HepG2 (cell line): ENCODE results near the gene XDH. TPM values are rescaled to one million over a fixed set of nuclear protein-coding genes. Genes with fewer than 3 reads are reported as not detected.

ENCODE experiments used
- ATAC-seq: fragments of 200-7000 bp; cut with Tn5 transposase; 3 replicates; pipeline ENCODE4 v1.9.1; 2020; ENCODE audit warnings: mild to moderate bottlenecking, moderate library complexity
- BruUV-seq: library from RNA; stranded (reverse); fragments of 400-500 nt; replicated peaks from 2 replicates; lab custom pipeline; 2021; lab: Mats Ljungman, UMichigan
- CTCF ChIA-PET: fragments of 300-600 bp; formaldehyde crosslinking; extraction: SDS; loops from one replicate; lab custom pipeline; 2021; ENCODE audit warnings: low total read pairs, inconsistent platforms, low intra/inter-chr PET ratio; lab: Yijun Ruan, JAX
- POLR2A ChIA-PET: fragments of 350-600 bp; sonication (Branson Sonifier 250); formaldehyde crosslinking; loops from one replicate; lab custom pipeline; 2020; ENCODE audit warnings: antibody characterized with exemption, inconsistent platforms; lab: Yijun Ruan, JAX
- DNase-seq: peaks from one replicate; pipeline ENCODE4 v3.0.0-alpha.2; 2015; ENCODE audit warnings: low spot score
- FAIRE-seq: peaks from 3 replicates; lab custom pipeline; 2011; peaks lifted over from hg19 to GRCh38; lab: Jason Lieb, UNC
- H2AFZ ChIP-seq: one replicate; pipeline ENCODE4 v1.6.1; 2011; ENCODE audit warnings: low read length, inconsistent platforms
- H3K27ac ChIP-seq: fragments of 300-600 bp; 3 replicates; pipeline ENCODE4 v1.8.0; 2011; ENCODE audit warnings: mixed run types, mild to moderate bottlenecking, mixed read lengths, low read length, inconsistent platforms; ENCODE audit not compliant: insufficient read depth; ENCODE audit errors: extremely low read length
- H3K27me3 ChIP-seq, 2 experiments: fragments of 200-600 bp in 1 of 2; 2 replicates in 1 of 2; 3 replicates in 1 of 2; pipeline versions ENCODE4 v1.6.0 to v1.8.0; 2011; ENCODE audit warnings: low read length in 2 of 2, mild to moderate bottlenecking in 2 of 2, moderate library complexity in 2 of 2, inconsistent platforms in 1 of 2; ENCODE audit not compliant: insufficient read depth in 2 of 2, control insufficient read depth in 1 of 2
- H3K36me3 ChIP-seq, 2 experiments: fragments of 200-600 bp in 1 of 2; replicated peaks in 1 of 2; 2 replicates in 1 of 2; 3 replicates in 1 of 2; pipeline versions ENCODE4 v1.5.1 to v1.8.0; 2011; ENCODE audit warnings: low read length in 2 of 2, inconsistent platforms in 1 of 2; ENCODE audit not compliant: insufficient read depth in 2 of 2, control insufficient read depth in 1 of 2
- H3K4me1 ChIP-seq: 2 replicates; pipeline ENCODE4 v1.5.1; 2012; ENCODE audit warnings: low read length, inconsistent platforms; ENCODE audit not compliant: insufficient read depth
- H3K4me2 ChIP-seq: 2 replicates; pipeline ENCODE4 v1.6.0; 2011; ENCODE audit warnings: low read depth, low read length, inconsistent platforms
- H3K4me3 ChIP-seq, 3 experiments: fragments of 200-600 bp in 1 of 3; sonication (generic), shearing (Covaris generic) in 1 of 3; replicated peaks in 1 of 3; 2 replicates each; pipeline ENCODE4 v1.5.1; 2011 to 2016; ENCODE audit warnings: low read length in 3 of 3, inconsistent platforms in 2 of 3, low read depth in 2 of 3, mild to moderate bottlenecking in 2 of 3, control low read depth in 1 of 3, mixed read lengths in 1 of 3; ENCODE audit not compliant: insufficient read depth in 1 of 3
- H3K79me2 ChIP-seq: one replicate; pipeline ENCODE4 v1.6.1; 2011; ENCODE audit warnings: low read length, inconsistent platforms; ENCODE audit not compliant: insufficient read depth
- H3K9ac ChIP-seq: 2 replicates; pipeline ENCODE4 v1.6.0; 2011; ENCODE audit warnings: mild to moderate bottlenecking, low read depth, low read length, inconsistent platforms; ENCODE audit not compliant: insufficient read depth
- H3K9me3 ChIP-seq: 2 replicates; pipeline ENCODE4 v1.5.1; 2012; ENCODE audit warnings: mild to moderate bottlenecking, low read length
- H4K20me1 ChIP-seq: 2 replicates; pipeline ENCODE4 v1.6.0; 2011; ENCODE audit warnings: inconsistent platforms, mild to moderate bottlenecking, low read length, moderate library complexity; ENCODE audit not compliant: insufficient read depth
- ARID2 ChIP-seq: sonication (generic); formaldehyde crosslinking; IDR thresholded peaks from 2 replicates; pipeline ENCODE4 v1.8.1; 2022; ENCODE audit warnings: mild to moderate bottlenecking, missing genetic modification reagents, borderline replicate concordance
- HNRNPH1 ChIP-seq: fragments of 200-400 bp; formaldehyde crosslinking; optimal IDR thresholded peaks from 2 replicates; pipeline ENCODE3; 2017; ENCODE audit warnings: mild to moderate bottlenecking, low read depth, low read length
- HOXD1 ChIP-seq: sonication (generic); formaldehyde crosslinking; IDR thresholded peaks from 2 replicates; pipeline ENCODE4 v1.5.0; 2020; ENCODE audit warnings: missing genetic modification reagents
- NFAT5 ChIP-seq: sonication (generic); formaldehyde crosslinking; IDR thresholded peaks from 2 replicates; pipeline ENCODE4 v1.4.0; 2020; ENCODE audit warnings: missing genetic modification reagents
- PAF1 ChIP-seq: IDR thresholded peaks from 2 replicates; pipeline ENCODE4 v1.6.1; 2016; ENCODE audit warnings: missing genetic modification reagents, missing compliant biosample characterization
- PAX8 ChIP-seq: sonication (generic); formaldehyde crosslinking; IDR thresholded peaks from 2 replicates; pipeline ENCODE4 v1.8.0; 2022; ENCODE audit warnings: mild to moderate bottlenecking, missing genetic modification reagents, borderline replicate concordance
- SMAD1 ChIP-seq: sonication (generic); formaldehyde crosslinking; IDR thresholded peaks from 2 replicates; pipeline ENCODE4 v1.4.0; 2020; ENCODE audit warnings: missing genetic modification reagents, low read depth, mild to moderate bottlenecking, borderline replicate concordance
- SRY ChIP-seq: sonication (generic); formaldehyde crosslinking; IDR thresholded peaks from 2 replicates; pipeline ENCODE4 v1.8.0; 2022; ENCODE audit warnings: mild to moderate bottlenecking, missing genetic modification reagents
- ZNF329 ChIP-seq: sonication (generic); formaldehyde crosslinking; IDR thresholded peaks from 2 replicates; pipeline ENCODE4 v1.9.0; 2021; ENCODE audit warnings: low read depth, mild to moderate bottlenecking, missing genetic modification reagents
- ZSCAN25 ChIP-seq: sonication (generic); formaldehyde crosslinking; IDR thresholded peaks from 2 replicates; pipeline ENCODE4 v1.8.0; 2022; ENCODE audit warnings: mild to moderate bottlenecking, missing genetic modification reagents
- WGBS: methylation state at CpG from one replicate; pipeline ENCODE4 v1.1.6; 2017; ENCODE audit warnings: low lambda C conversion rate; 5-methylcytosine and 5-hydroxymethylcytosine counted together
- in situ Hi-C: cut with HindIII; loops from 2 replicates; pipeline ENCODE4 v1.10.0; 2017; ENCODE audit warnings: low pct_unique_long_range_greater_than_20kb; ENCODE audit not compliant: extremely low pct_ligation_motif_present
- intact Hi-C: fragments of 100-400 bp; cut with micrococcal nuclease; formaldehyde crosslinking; loops from one replicate; pipeline ENCODE4 v1.10.0; 2022; ENCODE audit not compliant: unreplicated experiment
- polyA plus RNA-seq, 8 experiments: library from polyadenylated mRNA; depleted of rRNA in 3 of 8; stranded (reverse) in 7 of 8; unstranded in 1 of 8; fragments of >200 nt; fragmentation: Illumina TruSeq in 4 of 8; extraction: Trizol in 4 of 8; gene quantifications; 2 replicates each; pipeline versions ENCODE4 v1.2.1 to v1.2.3, GENCODE V29; 2011 to 2016; ENCODE audit warnings: low read depth in 4 of 8, missing spikeins in 1 of 8, mixed read lengths in 1 of 8; ENCODE audit not compliant: insufficient read depth in 1 of 8
- total RNA-seq, 5 experiments: library from RNA; depleted of rRNA; stranded (reverse); fragments of >200 nt; fragmentation: Illumina TruSeq; extraction: Trizol; gene quantifications; 2 replicates each; pipeline ENCODE4 v1.2.3, GENCODE V29; 2016; ENCODE audit warnings: low read depth in 1 of 5

The XDH gene
- total and polyA plus RNA-seq, 2 of the 13 experiments (the other 11 are each of a cell fraction or from before 2014, with no cell fraction given): not detected

- Histone ChIP-seq H3K4me1 (no peaks in the 10 kb centered on the region), H3K27ac (no peak overlapping the region), H3K9ac (no peak overlapping the region), H3K9me3 (no peaks in the 10 kb centered on the region), H3K4me2 (no peak overlapping the region), H4K20me1 (no peaks in the 10 kb centered on the region), H3K4me3 (no peak overlapping the region), H2AFZ (no peak overlapping the region), H3K27me3 (no peaks in the 10 kb centered on the region), H3K79me2 (no peaks in the 10 kb centered on the region), H3K36me3 (no peaks in the 10 kb centered on the region)
- no TSS peak for BruUV-seq
- TF ChIP-seq PAF1 (no peak), ARID2 (CRISPR knock-in tag) (no peak), HNRNPH1 (no peak), PAX8 (no peak), ZNF329 (CRISPR knock-in tag) (no peak), SRY (CRISPR knock-in tag) (no peak)
- 4% methylated on average over 2 of the region's 2 CpGs for WGBS
- in situ Hi-C loops (no loop called here), intact Hi-C loops (no loop called here)
- DNase-seq (no peak), ATAC-seq (no peak), FAIRE-seq (no peak)
- ChIA-PET POLR2A (no interaction called here), CTCF (no interaction called here)
These were observed 126.9 kb downstream of the XDH start for GRCh38 chr2:31287654-31288053.

- BruUV-seq: no TSS peak
- Histone ChIP-seq H3K4me2 (no peak overlapping the region), H3K36me3 (no peaks in the 10 kb centered on the region), H3K79me2 (no peaks in the 10 kb centered on the region), H3K27ac (no peak overlapping the region), H3K9me3 (no peaks in the 10 kb centered on the region), H2AFZ (no peak overlapping the region), H3K4me3 (no peak overlapping the region), H3K4me1 (no peaks in the 10 kb centered on the region), H3K27me3 (no peaks in the 10 kb centered on the region), H3K9ac (no peak overlapping the region), H4K20me1 (no peaks in the 10 kb centered on the region)
- ATAC-seq: no peak
- DNase-seq: no peak
- 9% methylated on average over 5 of the region's 5 CpGs for WGBS
- FAIRE-seq: no peak
- in situ Hi-C loops (no loop called here), intact Hi-C loops (no loop called here)
- ChIA-PET CTCF (no interaction called here), POLR2A (no interaction called here)
- TF ChIP-seq NFAT5 (CRISPR knock-in tag) (no peak), SMAD1 (CRISPR knock-in tag) (no peak), HOXD1 (CRISPR knock-in tag) (no peak), ZSCAN25 (no peak)
These were observed 127.5 kb downstream of the XDH start for GRCh38 chr2:31286961-31287550.
